H9 (cell line): ENCODE measurements around the gene OPN5. TPM values are rescaled to one million over a fixed set of nuclear protein-coding genes. Genes with fewer than 3 reads are reported as not detected.

Experiments
- DNase-seq: peaks from one replicate; pipeline ENCODE4 v3.0.0-alpha.2; 2017
- H2AFZ ChIP-seq: one replicate; pipeline ENCODE4 v1.6.1; 2013; ENCODE audit warnings: mild to moderate bottlenecking, low read length, control low read depth, moderate library complexity
- H2AK5ac ChIP-seq: 2 replicates; pipeline ENCODE4 v1.6.1; 2013; ENCODE audit warnings: low read length, control low read depth, mixed read lengths; ENCODE audit not compliant: insufficient read length
- H2BK120ac ChIP-seq: one replicate; pipeline ENCODE4 v1.6.1; 2013; ENCODE audit warnings: low read depth, mild to moderate bottlenecking, low read length, control low read depth, inconsistent platforms; ENCODE audit not compliant: poor library complexity, severe bottlenecking
- H2BK12ac ChIP-seq: 2 replicates; pipeline ENCODE4 v1.6.1; 2013; ENCODE audit warnings: low read length, control low read depth, mixed read lengths, low read depth; ENCODE audit not compliant: insufficient read length
- H2BK15ac ChIP-seq: 2 replicates; pipeline ENCODE4 v1.6.1; 2013; ENCODE audit warnings: low read depth, low read length, control low read depth
- H2BK20ac ChIP-seq: one replicate; pipeline ENCODE4 v1.6.1; 2013; ENCODE audit warnings: low read depth, mild to moderate bottlenecking, low read length, control low read depth, inconsistent platforms; ENCODE audit not compliant: poor library complexity, severe bottlenecking
- H2BK5ac ChIP-seq: 2 replicates; pipeline ENCODE4 v1.6.1; 2013; ENCODE audit warnings: low read length, control low read depth, mixed read lengths; ENCODE audit not compliant: insufficient read length
- H3K14ac ChIP-seq: 2 replicates; pipeline ENCODE4 v1.6.1; 2013; ENCODE audit warnings: low read length, control low read depth; ENCODE audit not compliant: insufficient read depth
- H3K18ac ChIP-seq: 2 replicates; pipeline ENCODE4 v1.6.1; 2013; ENCODE audit warnings: low read depth, mild to moderate bottlenecking, mixed read lengths, low read length, control low read depth; ENCODE audit not compliant: insufficient read length
- H3K23ac ChIP-seq: 2 replicates; pipeline ENCODE4 v1.6.1; 2013; ENCODE audit warnings: low read length, control low read depth, mixed read lengths, low read depth; ENCODE audit not compliant: insufficient read length
- H3K23me2 ChIP-seq: 2 replicates; pipeline ENCODE4 v1.6.1; 2013; ENCODE audit warnings: low read depth, mild to moderate bottlenecking, mixed read lengths, low read length, control low read depth; ENCODE audit not compliant: insufficient read length, poor library complexity, severe bottlenecking
- H3K27ac ChIP-seq: 2 replicates; pipeline ENCODE4 v1.5.1; 2013; ENCODE audit warnings: low read length, control low read depth, mixed read lengths, low read depth; ENCODE audit not compliant: insufficient read length
- H3K27me3 ChIP-seq: 2 replicates; pipeline ENCODE4 v1.6.1; 2013; ENCODE audit warnings: low read length, control low read depth, inconsistent platforms; ENCODE audit not compliant: insufficient read depth
- H3K4ac ChIP-seq: 2 replicates; pipeline ENCODE4 v1.6.1; 2013; ENCODE audit warnings: low read depth, mild to moderate bottlenecking, control low read depth, inconsistent platforms, low read length, moderate library complexity
- H3K4me1 ChIP-seq: 2 replicates; pipeline ENCODE4 v1.6.1; 2013; ENCODE audit warnings: low read length, control low read depth, inconsistent platforms; ENCODE audit not compliant: insufficient read depth
- H3K4me2 ChIP-seq: 2 replicates; pipeline ENCODE4 v1.6.1; 2013; ENCODE audit warnings: low read length, control low read depth, mixed read lengths; ENCODE audit not compliant: insufficient read length, insufficient read depth
- H3K56ac ChIP-seq: 2 replicates; pipeline ENCODE4 v1.6.1; 2013; ENCODE audit warnings: low read depth, mild to moderate bottlenecking, mixed read lengths, low read length, control low read depth; ENCODE audit not compliant: insufficient read length
- H3K79me1 ChIP-seq: 2 replicates; pipeline ENCODE4 v1.6.1; 2013; ENCODE audit warnings: low read depth, mild to moderate bottlenecking, moderate library complexity, low read length, control low read depth, inconsistent platforms; ENCODE audit not compliant: insufficient read depth, poor library complexity, severe bottlenecking
- H3K79me2 ChIP-seq: 2 replicates; pipeline ENCODE4 v1.6.1; 2013; ENCODE audit warnings: low read length, control low read depth, inconsistent platforms; ENCODE audit not compliant: insufficient read depth
- H3K9ac ChIP-seq: 2 replicates; pipeline ENCODE4 v1.6.1; 2013; ENCODE audit warnings: low read length, control low read depth, mixed read lengths; ENCODE audit not compliant: insufficient read length; ENCODE audit errors: extremely low read depth
- H3K9me3 ChIP-seq: one replicate; pipeline ENCODE4 v1.6.1; 2013; ENCODE audit warnings: low read depth, low read length, inconsistent platforms; ENCODE audit not compliant: control insufficient read depth
- H3T11ph ChIP-seq: one replicate; pipeline ENCODE4 v1.6.1; 2013; ENCODE audit warnings: mild to moderate bottlenecking, low read length, control low read depth, inconsistent platforms
- H4K20me1 ChIP-seq: one replicate; pipeline ENCODE4 v1.6.1; 2013; ENCODE audit not compliant: control insufficient read depth, insufficient read length, insufficient read depth
- H4K5ac ChIP-seq: 2 replicates; pipeline ENCODE4 v1.6.1; 2013; ENCODE audit warnings: low read depth, mild to moderate bottlenecking, mixed read lengths, low read length, control low read depth; ENCODE audit not compliant: insufficient read length
- H4K8ac ChIP-seq: replicated peaks from 2 replicates; pipeline ENCODE4 v1.6.1; 2013; ENCODE audit warnings: low read length, control low read depth, mixed read lengths, low read depth; ENCODE audit not compliant: insufficient read length
- H4K91ac ChIP-seq: 2 replicates; pipeline ENCODE4 v1.6.1; 2013; ENCODE audit warnings: low read depth, mild to moderate bottlenecking, moderate library complexity, mixed read lengths, low read length, control low read depth; ENCODE audit not compliant: insufficient read length
- H3K27ac Mint-ChIP-seq, 3 experiments: 2 replicates in 2 of 3; 3 replicates in 1 of 3; pipeline ENCODE4 v1.8.0; 2020 to 2021; ENCODE audit warnings: mixed read lengths in 3 of 3, mild to moderate bottlenecking in 1 of 3, moderate library complexity in 1 of 3
- H3K27me3 Mint-ChIP-seq: 2 replicates; pipeline ENCODE4 v1.8.0; 2021; ENCODE audit warnings: low read depth, mild to moderate bottlenecking, moderate library complexity, mixed read lengths
- H3K36me3 Mint-ChIP-seq, 3 experiments: 2 replicates in 2 of 3; 3 replicates in 1 of 3; pipeline ENCODE4 v1.8.0; 2020 to 2021; ENCODE audit warnings: low read depth in 3 of 3, mixed read lengths in 3 of 3; ENCODE audit not compliant: insufficient read depth in 1 of 3
- H3K4me1 Mint-ChIP-seq, 2 experiments: 2 replicates each; pipeline ENCODE4 v1.8.0; 2020; ENCODE audit warnings: mixed read lengths in 2 of 2
- H3K4me3 Mint-ChIP-seq, 2 experiments: 2 replicates in 1 of 2; 3 replicates in 1 of 2; pipeline ENCODE4 v1.8.0; 2020 to 2021; ENCODE audit warnings: mild to moderate bottlenecking in 2 of 2, mixed read lengths in 2 of 2, moderate library complexity in 1 of 2
- H3K9me3 Mint-ChIP-seq, 2 experiments: 2 replicates in 1 of 2; 3 replicates in 1 of 2; pipeline ENCODE4 v1.8.0; 2020; ENCODE audit warnings: mild to moderate bottlenecking in 2 of 2, mixed read lengths in 2 of 2, moderate library complexity in 1 of 2
- WGBS: extraction: QIAGEN DNeasy Blood & Tissue Kit; methylation state at CpG from one replicate; pipeline ENCODE4 v1.1.7; 2013; ENCODE audit warnings: missing lambda C conversion rate, low lambda C conversion rate, mixed read lengths; ENCODE audit not compliant: insufficient read length; ENCODE audit errors: extremely low coverage; 5-methylcytosine and 5-hydroxymethylcytosine counted together
- total RNA-seq: library from RNA; stranded (reverse); gene quantifications from 2 replicates; pipeline ENCODE4 v1.2.1, GENCODE V29; 2021
- TF ChIP-seq, protein P1 (sequence below): fragments of 200-600 bp; sonication (generic); conservative IDR thresholded peaks from 3 replicates; pipeline ENCODE4 v1.8.0; 2021; ENCODE audit warnings: antibody characterized with exemption, mild to moderate bottlenecking

Gene OPN5
- total RNA-seq, 1 experiment from 2014 or later: not detected

DNA sequence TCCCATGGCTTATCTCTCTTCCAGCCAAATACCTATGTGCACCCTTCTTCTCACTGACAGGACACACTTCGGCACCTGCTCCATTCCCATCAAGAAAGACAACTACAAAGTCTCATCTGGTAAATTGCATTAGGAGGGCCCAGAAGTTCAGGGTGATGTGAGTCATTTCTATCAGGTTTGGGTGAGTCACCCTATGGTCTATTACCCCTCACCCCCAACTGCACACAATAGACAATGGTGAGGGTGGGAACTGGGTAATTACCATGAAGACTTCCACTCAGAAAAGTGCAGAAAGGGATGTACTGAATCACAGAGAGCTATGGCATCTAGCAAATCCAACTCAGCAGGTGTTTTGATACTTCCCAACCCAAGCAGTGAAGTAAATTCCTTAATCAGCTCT, 54.8 kb downstream of the OPN5 start:
- H4K8ac ChIP-seq: no peak overlapping the region
- TF ChIP-seq, protein P1, sequence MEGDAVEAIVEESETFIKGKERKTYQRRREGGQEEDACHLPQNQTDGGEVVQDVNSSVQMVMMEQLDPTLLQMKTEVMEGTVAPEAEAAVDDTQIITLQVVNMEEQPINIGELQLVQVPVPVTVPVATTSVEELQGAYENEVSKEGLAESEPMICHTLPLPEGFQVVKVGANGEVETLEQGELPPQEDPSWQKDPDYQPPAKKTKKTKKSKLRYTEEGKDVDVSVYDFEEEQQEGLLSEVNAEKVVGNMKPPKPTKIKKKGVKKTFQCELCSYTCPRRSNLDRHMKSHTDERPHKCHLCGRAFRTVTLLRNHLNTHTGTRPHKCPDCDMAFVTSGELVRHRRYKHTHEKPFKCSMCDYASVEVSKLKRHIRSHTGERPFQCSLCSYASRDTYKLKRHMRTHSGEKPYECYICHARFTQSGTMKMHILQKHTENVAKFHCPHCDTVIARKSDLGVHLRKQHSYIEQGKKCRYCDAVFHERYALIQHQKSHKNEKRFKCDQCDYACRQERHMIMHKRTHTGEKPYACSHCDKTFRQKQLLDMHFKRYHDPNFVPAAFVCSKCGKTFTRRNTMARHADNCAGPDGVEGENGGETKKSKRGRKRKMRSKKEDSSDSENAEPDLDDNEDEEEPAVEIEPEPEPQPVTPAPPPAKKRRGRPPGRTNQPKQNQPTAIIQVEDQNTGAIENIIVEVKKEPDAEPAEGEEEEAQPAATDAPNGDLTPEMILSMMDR: no peak
- WGBS: no CpG with 5 or more reads among the region's 1 CpG

More for the DNA sequence above, 54.8 kb downstream of the OPN5 start:
- no peak overlapping the region for H3K56ac ChIP-seq
- no peak overlapping the region for H2AFZ ChIP-seq
- H3K9me3 ChIP-seq: no peaks in the 10 kb centered on the region
- Mint-ChIP-seq H3K4me3 (no peak overlapping the region), H3K36me3 (no peaks in the 10 kb centered on the region), H3K9me3 (no peaks in the 10 kb centered on the region; a peak in 2 of 5 replicates), H3K27me3 (no peaks in the 10 kb centered on the region), H3K4me1 (no peaks in the 10 kb centered on the region), H3K27ac (no peak overlapping the region)
- no peak overlapping the region for H3K27ac ChIP-seq
- H2AK5ac ChIP-seq: no peak overlapping the region
- H2BK12ac ChIP-seq: no peak overlapping the region
- H4K91ac ChIP-seq: no peak overlapping the region
- no peaks in the 10 kb centered on the region for H3K79me1 ChIP-seq
- no peak overlapping the region for H3K23ac ChIP-seq
- no peaks in the 10 kb centered on the region for H3K27me3 ChIP-seq
- no peak overlapping the region for H3K14ac ChIP-seq
- no peak overlapping the region for H3K9ac ChIP-seq
- H2BK20ac ChIP-seq: no peak overlapping the region
- H3K4ac ChIP-seq: no peak overlapping the region
- no peak overlapping the region for H3K4me2 ChIP-seq
- no peak for DNase-seq
- H3K23me2 ChIP-seq: no peaks in the 10 kb centered on the region
- no peaks in the 10 kb centered on the region for H3K79me2 ChIP-seq
- no peak overlapping the region for H3K18ac ChIP-seq
- H4K20me1 ChIP-seq: no peaks in the 10 kb centered on the region
- no peak overlapping the region for H2BK15ac ChIP-seq
- no peak overlapping the region for H3T11ph ChIP-seq
- H2BK5ac ChIP-seq: no peak overlapping the region
- no peaks in the 10 kb centered on the region for H3K4me1 ChIP-seq
- no peak overlapping the region for H2BK120ac ChIP-seq
- H4K5ac ChIP-seq: no peak overlapping the region
